HCT116 (cell line): ENCODE results near the gene PRKAR2A.

Experiments
- CBX3 ChIP-seq: IDR thresholded peaks from 2 replicates; pipeline ENCODE4 v1.6.1; 2012; ENCODE audit warnings: low read depth
- CEBPB ChIP-seq: IDR thresholded peaks from 2 replicates; pipeline ENCODE4 v1.6.1; 2012; ENCODE audit warnings: low read depth
- EZH2 ChIP-seq: fragments of 200-600 bp; sonication (generic); IDR thresholded peaks from 2 replicates; pipeline ENCODE4 v1.6.1; 2017; ENCODE audit warnings: antibody characterized with exemption, mixed run types
- FOSL1 ChIP-seq: IDR thresholded peaks from 2 replicates; pipeline ENCODE4 v1.6.1; 2012; ENCODE audit warnings: low read depth
- POLR2A ChIP-seq: IDR thresholded peaks from 2 replicates; pipeline ENCODE4 v1.7.0; 2011; ENCODE audit warnings: borderline replicate concordance; ENCODE audit not compliant: insufficient read depth, insufficient read length; ENCODE audit errors: extremely low read depth
- POLR2AphosphoS5 ChIP-seq: IDR thresholded peaks from 2 replicates; pipeline ENCODE4 v1.6.1; 2011; ENCODE audit warnings: mild to moderate bottlenecking, low read depth, low read length, moderate library complexity
- SRF ChIP-seq: IDR thresholded peaks from 2 replicates; pipeline ENCODE4 v1.6.1; 2012; ENCODE audit warnings: low read depth
- TCF7L2 ChIP-seq: IDR thresholded peaks from 2 replicates; pipeline ENCODE4 v1.7.0; 2011; ENCODE audit warnings: borderline replicate concordance, inconsistent platforms; ENCODE audit not compliant: insufficient read depth, insufficient read length; ENCODE audit errors: extremely low read depth
- YY1 ChIP-seq: IDR thresholded peaks from 2 replicates; pipeline ENCODE4 v1.6.1; 2011; ENCODE audit warnings: low read length, low read depth, moderate library complexity, mild to moderate bottlenecking; ENCODE audit not compliant: insufficient replicate concordance; ENCODE audit errors: extremely low read depth
- ZFX ChIP-seq: fragments of 450-650 bp; IDR thresholded peaks from 2 replicates; pipeline ENCODE4 v1.6.1; 2017
- ZNF274 ChIP-seq: fragments of 200-500 bp; sonication (Bioruptor generic); IDR thresholded peaks from 2 replicates; pipeline ENCODE4 v1.6.1; 2014; ENCODE audit warnings: mild to moderate bottlenecking, low read depth, low read length, inconsistent platforms
- TF ChIP-seq, protein P1 (sequence below): IDR thresholded peaks from 2 replicates; pipeline ENCODE4 v1.6.1; 2012; ENCODE audit warnings: low read depth
- TF ChIP-seq, protein P2 (sequence below): IDR thresholded peaks from 2 replicates; pipeline ENCODE4 v1.6.1; 2012
- TF ChIP-seq, protein P3 (sequence below), 3 experiments: fragments of 200-600 bp in 1 of 3; sonication (generic) in 1 of 3; IDR thresholded peaks in 2 of 3; conservative IDR thresholded peaks in 1 of 3; 2 replicates each; pipeline ENCODE4 v1.5.1; 2012 to 2017; ENCODE audit warnings: low read depth in 2 of 3, low read length in 2 of 3, antibody characterized with exemption in 1 of 3, borderline replicate concordance in 1 of 3, control low read depth in 1 of 3, mild to moderate bottlenecking in 1 of 3, mixed read lengths in 1 of 3, mixed run types in 1 of 3, moderate library complexity in 1 of 3; ENCODE audit not compliant: insufficient read depth in 1 of 3

DNA sequence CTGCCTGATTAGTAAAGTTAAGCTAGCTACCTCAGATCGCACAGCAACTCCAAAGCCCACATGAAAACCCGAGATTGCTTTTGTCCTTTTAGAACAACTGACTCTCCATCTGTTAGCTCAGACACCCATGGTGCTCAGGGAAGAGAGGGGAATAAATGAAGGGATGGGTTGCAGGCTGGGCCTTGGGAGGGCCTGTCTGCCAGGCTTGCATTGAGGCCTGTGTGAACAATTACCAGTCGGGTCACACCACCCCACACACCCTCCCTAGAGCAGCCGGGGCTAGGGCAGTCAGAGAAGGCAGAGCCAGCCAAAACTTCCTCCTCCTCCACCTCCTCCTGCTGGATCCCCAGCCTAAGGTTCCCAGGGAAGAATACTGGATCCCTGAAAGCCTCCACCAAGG is 8.8 kb upstream of the PRKAR2A start:
- no peak for TF ChIP-seq POLR2A
- no peak for TF ChIP-seq YY1
- TF ChIP-seq, protein P1, sequence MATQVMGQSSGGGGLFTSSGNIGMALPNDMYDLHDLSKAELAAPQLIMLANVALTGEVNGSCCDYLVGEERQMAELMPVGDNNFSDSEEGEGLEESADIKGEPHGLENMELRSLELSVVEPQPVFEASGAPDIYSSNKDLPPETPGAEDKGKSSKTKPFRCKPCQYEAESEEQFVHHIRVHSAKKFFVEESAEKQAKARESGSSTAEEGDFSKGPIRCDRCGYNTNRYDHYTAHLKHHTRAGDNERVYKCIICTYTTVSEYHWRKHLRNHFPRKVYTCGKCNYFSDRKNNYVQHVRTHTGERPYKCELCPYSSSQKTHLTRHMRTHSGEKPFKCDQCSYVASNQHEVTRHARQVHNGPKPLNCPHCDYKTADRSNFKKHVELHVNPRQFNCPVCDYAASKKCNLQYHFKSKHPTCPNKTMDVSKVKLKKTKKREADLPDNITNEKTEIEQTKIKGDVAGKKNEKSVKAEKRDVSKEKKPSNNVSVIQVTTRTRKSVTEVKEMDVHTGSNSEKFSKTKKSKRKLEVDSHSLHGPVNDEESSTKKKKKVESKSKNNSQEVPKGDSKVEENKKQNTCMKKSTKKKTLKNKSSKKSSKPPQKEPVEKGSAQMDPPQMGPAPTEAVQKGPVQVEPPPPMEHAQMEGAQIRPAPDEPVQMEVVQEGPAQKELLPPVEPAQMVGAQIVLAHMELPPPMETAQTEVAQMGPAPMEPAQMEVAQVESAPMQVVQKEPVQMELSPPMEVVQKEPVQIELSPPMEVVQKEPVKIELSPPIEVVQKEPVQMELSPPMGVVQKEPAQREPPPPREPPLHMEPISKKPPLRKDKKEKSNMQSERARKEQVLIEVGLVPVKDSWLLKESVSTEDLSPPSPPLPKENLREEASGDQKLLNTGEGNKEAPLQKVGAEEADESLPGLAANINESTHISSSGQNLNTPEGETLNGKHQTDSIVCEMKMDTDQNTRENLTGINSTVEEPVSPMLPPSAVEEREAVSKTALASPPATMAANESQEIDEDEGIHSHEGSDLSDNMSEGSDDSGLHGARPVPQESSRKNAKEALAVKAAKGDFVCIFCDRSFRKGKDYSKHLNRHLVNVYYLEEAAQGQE, result no peak
- TF ChIP-seq, protein P2, sequence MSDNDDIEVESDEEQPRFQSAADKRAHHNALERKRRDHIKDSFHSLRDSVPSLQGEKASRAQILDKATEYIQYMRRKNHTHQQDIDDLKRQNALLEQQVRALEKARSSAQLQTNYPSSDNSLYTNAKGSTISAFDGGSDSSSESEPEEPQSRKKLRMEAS, result no peak
- no peak for TF ChIP-seq EZH2
- no peak for TF ChIP-seq POLR2AphosphoS5
- no peak for TF ChIP-seq TCF7L2
- TF ChIP-seq, protein P3, sequence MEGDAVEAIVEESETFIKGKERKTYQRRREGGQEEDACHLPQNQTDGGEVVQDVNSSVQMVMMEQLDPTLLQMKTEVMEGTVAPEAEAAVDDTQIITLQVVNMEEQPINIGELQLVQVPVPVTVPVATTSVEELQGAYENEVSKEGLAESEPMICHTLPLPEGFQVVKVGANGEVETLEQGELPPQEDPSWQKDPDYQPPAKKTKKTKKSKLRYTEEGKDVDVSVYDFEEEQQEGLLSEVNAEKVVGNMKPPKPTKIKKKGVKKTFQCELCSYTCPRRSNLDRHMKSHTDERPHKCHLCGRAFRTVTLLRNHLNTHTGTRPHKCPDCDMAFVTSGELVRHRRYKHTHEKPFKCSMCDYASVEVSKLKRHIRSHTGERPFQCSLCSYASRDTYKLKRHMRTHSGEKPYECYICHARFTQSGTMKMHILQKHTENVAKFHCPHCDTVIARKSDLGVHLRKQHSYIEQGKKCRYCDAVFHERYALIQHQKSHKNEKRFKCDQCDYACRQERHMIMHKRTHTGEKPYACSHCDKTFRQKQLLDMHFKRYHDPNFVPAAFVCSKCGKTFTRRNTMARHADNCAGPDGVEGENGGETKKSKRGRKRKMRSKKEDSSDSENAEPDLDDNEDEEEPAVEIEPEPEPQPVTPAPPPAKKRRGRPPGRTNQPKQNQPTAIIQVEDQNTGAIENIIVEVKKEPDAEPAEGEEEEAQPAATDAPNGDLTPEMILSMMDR (IDR thresholded peaks at IDR 0.05 in 2 of 3, conservative IDR thresholded peaks at IDR 0.05 in 1 of 3; ENCODE audit: borderline replicate concordance in 1 of 3, insufficient read depth in 1 of 3, low read depth in 2 of 3, low read length in 2 of 3), result no peak
- TF ChIP-seq FOSL1, result no peak
- no peak for TF ChIP-seq ZFX
- TF ChIP-seq ZNF274, result no peak
- no peak for TF ChIP-seq CBX3
- no peak for TF ChIP-seq CEBPB
- no peak for TF ChIP-seq SRF
